ENCODE measurements around the gene SPSB4. TPM values are rescaled to one million over a fixed set of nuclear protein-coding genes. Genes with fewer than 3 reads are reported as not detected.

SPSB4 gene
- total RNA-seq, 2 experiments from 2014 or later = not detected

GRCh38 chr3:141183606-141184005 is 132.5 kb downstream of the SPSB4 start:
- Histone ChIP-seq H3K4me1 (ENCODE audit: insufficient read depth, low read length, poor library complexity, severe bottlenecking) (no peaks in the 10 kb centered on the region), H3K9me3 (ENCODE audit: low read length) (no peaks in the 10 kb centered on the region; the same call in 1 of the 2 replicates), H3K4me3 (ENCODE audit: low read depth, low read length, poor library complexity, severe bottlenecking) (no peak overlapping the region), H3K79me2 (ENCODE audit: insufficient read depth, low read depth, low read length) (no peaks in the 10 kb centered on the region), H4K20me1 (ENCODE audit: insufficient read depth, low read length) (no peaks in the 10 kb centered on the region), H3K9me2 (ENCODE audit: insufficient read depth, low read length) (no peaks in the 10 kb centered on the region), H3K27ac (ENCODE audit: low read depth, low read length, poor library complexity, severe bottlenecking) (no peak overlapping the region), H3K4me2 (ENCODE audit: low read length) (no peak overlapping the region), H2AFZ (ENCODE audit: low read length) (no peak overlapping the region), H3K36me3 (ENCODE audit: insufficient read depth, low read length) (no peaks in the 10 kb centered on the region)
- intact Hi-C loops (cut with micrococcal nuclease; ENCODE audit: unreplicated experiment) = no loop called here
- TF ChIP-seq CTCF (conservative IDR thresholded peaks at IDR 0.05; ENCODE audit: low read length) (no peak), EZH2phosphoT487 (IDR thresholded peaks at IDR 0.05; ENCODE audit: borderline replicate concordance, low read depth, low read length) (no peak)
- BruUV-seq (replicated peaks) = no TSS peak
- CTCF ChIA-PET (ENCODE audit: unreplicated experiment) = no interaction called here
- DNase-seq (ENCODE audit: low spot score) = no peak
- POLR2A ChIA-PET = interaction anchor here (0.6 kb wide), 1 partner anchor 1038 kb away, joined by 3 read pairs; no protein-coding TSS in a partner anchor

GRCh38 chr3:141184430-141184829 is 133.3 kb downstream of the SPSB4 start:
- Histone ChIP-seq H3K79me2 (ENCODE audit: insufficient read depth, low read depth, low read length) (no peaks in the 10 kb centered on the region), H3K4me1 (ENCODE audit: insufficient read depth, low read length, poor library complexity, severe bottlenecking) (no peaks in the 10 kb centered on the region), H3K9me2 (ENCODE audit: insufficient read depth, low read length) (no peaks in the 10 kb centered on the region), H3K27ac (ENCODE audit: low read depth, low read length, poor library complexity, severe bottlenecking) (no peak overlapping the region), H3K36me3 (ENCODE audit: insufficient read depth, low read length) (no peaks in the 10 kb centered on the region), H4K20me1 (ENCODE audit: insufficient read depth, low read length) (no peaks in the 10 kb centered on the region), H3K4me2 (ENCODE audit: low read length) (no peak overlapping the region), H2AFZ (ENCODE audit: low read length) (no peak overlapping the region), H3K4me3 (ENCODE audit: low read depth, low read length, poor library complexity, severe bottlenecking) (no peak overlapping the region), H3K9me3 (ENCODE audit: low read length) (no peaks in the 10 kb centered on the region; the same call in 1 of the 2 replicates)
- DNase-seq (ENCODE audit: low spot score) = no peak
- BruUV-seq (replicated peaks) = no TSS peak
- no peak for TF ChIP-seq EZH2phosphoT487 (IDR thresholded peaks at IDR 0.05; ENCODE audit: borderline replicate concordance, low read depth, low read length)
- TF ChIP-seq CTCF (conservative IDR thresholded peaks at IDR 0.05; ENCODE audit: low read length) = no peak
- intact Hi-C loops (cut with micrococcal nuclease; ENCODE audit: unreplicated experiment) = no loop called here
- ChIA-PET CTCF (ENCODE audit: unreplicated experiment) (no interaction called here), POLR2A (no interaction called here)

GRCh38 chr3:141191097-141191749 is 140.1 kb downstream of the SPSB4 start:
- intact Hi-C loops (cut with micrococcal nuclease; ENCODE audit: unreplicated experiment) = loop anchor here (10.0 kb wide), 2 partner anchors 86 to 266 kb away; no protein-coding TSS in a partner anchor
- Histone ChIP-seq H3K4me3 (ENCODE audit: low read depth, low read length, poor library complexity, severe bottlenecking) (no peak overlapping the region), H3K4me1 (ENCODE audit: insufficient read depth, low read length, poor library complexity, severe bottlenecking) (no peaks in the 10 kb centered on the region), H3K79me2 (ENCODE audit: insufficient read depth, low read depth, low read length) (no peaks in the 10 kb centered on the region), H3K4me2 (ENCODE audit: low read length) (no peak overlapping the region), H3K9me2 (ENCODE audit: insufficient read depth, low read length) (no peaks in the 10 kb centered on the region), H2AFZ (ENCODE audit: low read length) (no peak overlapping the region), H3K9me3 (ENCODE audit: low read length) (no peaks in the 10 kb centered on the region), H3K36me3 (ENCODE audit: insufficient read depth, low read length) (no peaks in the 10 kb centered on the region), H3K27ac (ENCODE audit: low read depth, low read length, poor library complexity, severe bottlenecking) (no peak overlapping the region), H4K20me1 (ENCODE audit: insufficient read depth, low read length) (no peaks in the 10 kb centered on the region)
- POLR2A ChIA-PET = interaction anchor here (0.8 kb wide), 1 partner anchor 24 kb away, joined by 3 read pairs; no protein-coding TSS in a partner anchor
- CTCF ChIA-PET (ENCODE audit: unreplicated experiment) = interaction anchor here (0.6 to 0.7 kb wide), 2 partner anchors 13 to 48 kb away, joined by 3 read pairs; no protein-coding TSS in a partner anchor
- BruUV-seq (replicated peaks) = no TSS peak
- TF ChIP-seq CTCF (conservative IDR thresholded peaks at IDR 0.05; ENCODE audit: low read length) (no peak), EZH2phosphoT487 (IDR thresholded peaks at IDR 0.05; ENCODE audit: borderline replicate concordance, low read depth, low read length) (no peak)
- no peak for DNase-seq (ENCODE audit: low spot score)
